Measurements from ENCODE around the gene SMURF2. TPM values are rescaled to one million over a fixed set of nuclear protein-coding genes. Genes with fewer than 3 reads are reported as not detected.

SMURF2 gene
- total RNA-seq, 4 donors from 2014 or later: 30.5 to 52.7 (median 44.1) TPM

GRCh38 chr17:64598672-64599071 is 63.4 kb downstream of the SMURF2 start:
- no peaks in the 10 kb centered on the region for H3K9me3 ChIP-seq
- H3K27me3 ChIP-seq: no peaks in the 10 kb centered on the region
- 82% methylated on average over 2 of the region's 2 CpGs for WGBS
- no peak for TF ChIP-seq POLR2A (IDR thresholded peaks at IDR 0.05; ENCODE audit: low read depth)
- TF ChIP-seq EP300 (IDR thresholded peaks at IDR 0.05): no peak
- no peak for TF ChIP-seq CTCF (IDR thresholded peaks at IDR 0.05)
- no peak for TF ChIP-seq POLR2AphosphoS5 (IDR thresholded peaks at IDR 0.05)
- DNase-seq (ENCODE audit: extremely low spot score): no peak
- peaks cover 0 to 29% (median 19%) of the 10 kb centered on the region in 4 donors for H3K4me1 ChIP-seq
- intact Hi-C loops (cut with DNase I): no loop called here
- no peak overlapping the region for H3K27ac ChIP-seq (replicated peaks in 1 of 4)
- no peak overlapping the region for H3K4me3 ChIP-seq
- H3K36me3 ChIP-seq: peaks cover 0 to 37% (median 19%) of the 10 kb centered on the region in 4 donors

- H3K36me3 ChIP-seq: peaks cover 4 to 54% (median 33%) of the 10 kb centered on the region in 4 donors
- WGBS: 80% methylated on average over 1 of the region's 1 CpG
- TF ChIP-seq CTCF (IDR thresholded peaks at IDR 0.05): no peak
- no peak for TF ChIP-seq POLR2AphosphoS5 (IDR thresholded peaks at IDR 0.05)
- no peak for TF ChIP-seq POLR2A (IDR thresholded peaks at IDR 0.05; ENCODE audit: low read depth)
- TF ChIP-seq EP300 (IDR thresholded peaks at IDR 0.05): no peak
- intact Hi-C loops (cut with DNase I): no loop called here
- H3K27ac ChIP-seq (replicated peaks in 1 of 4): no peak overlapping the region
- H3K27me3 ChIP-seq: no peaks in the 10 kb centered on the region
- H3K4me1 ChIP-seq: peaks cover 0 to 29% (median 9%) of the 10 kb centered on the region in 4 donors
- DNase-seq (ENCODE audit: extremely low spot score): no peak
- no peak overlapping the region for H3K4me3 ChIP-seq
- no peaks in the 10 kb centered on the region for H3K9me3 ChIP-seq
Measured at GRCh38 chr17:64596988-64597387, 65.1 kb downstream of the SMURF2 start.

DNA sequence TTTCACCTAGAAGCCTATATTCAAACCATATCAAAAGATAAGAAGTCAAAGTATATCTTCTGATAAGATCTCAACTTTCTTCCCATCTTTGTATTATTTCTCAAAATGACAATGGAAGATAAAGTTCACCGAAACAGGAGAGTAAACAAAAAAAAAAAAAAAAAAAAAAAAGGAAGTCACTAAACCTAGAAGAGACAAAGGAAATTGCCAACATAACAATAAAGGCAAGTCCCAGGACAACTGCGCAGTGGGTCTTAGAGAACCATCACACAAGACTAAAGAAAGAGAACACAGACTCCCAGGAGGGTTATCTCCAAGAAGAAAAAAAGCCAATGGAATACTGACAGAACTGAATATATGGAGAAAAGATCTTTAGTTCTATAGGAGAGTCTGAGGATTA is 65.7 kb downstream of the SMURF2 start:
- TF ChIP-seq POLR2AphosphoS5 (IDR thresholded peaks at IDR 0.05) (no peak), POLR2A (IDR thresholded peaks at IDR 0.05; ENCODE audit: low read depth) (no peak), EP300 (IDR thresholded peaks at IDR 0.05) (no peak), CTCF (IDR thresholded peaks at IDR 0.05) (no peak)
- Histone ChIP-seq H3K9me3 (no peaks in the 10 kb centered on the region), H3K4me3 (no peak overlapping the region), H3K36me3 (peaks cover 4 to 60% (median 35%) of the 10 kb centered on the region in 4 donors), H3K27me3 (no peaks in the 10 kb centered on the region), H3K4me1 (peaks cover 0 to 29% (median 9%) of the 10 kb centered on the region in 4 donors), H3K27ac (replicated peaks in 1 of 4) (no peak overlapping the region)
- 76% methylated on average over 2 of the region's 2 CpGs for WGBS
- intact Hi-C loops (cut with DNase I): no loop called here
- DNase-seq (ENCODE audit: extremely low spot score): no peak

- DNase-seq (ENCODE audit: extremely low spot score): no peak
- H3K27ac ChIP-seq (replicated peaks in 1 of 4): no peak overlapping the region
- peaks cover 4 to 68% (median 36%) of the 10 kb centered on the region in 4 donors for H3K36me3 ChIP-seq
- TF ChIP-seq EP300 (IDR thresholded peaks at IDR 0.05) (no peak), POLR2AphosphoS5 (IDR thresholded peaks at IDR 0.05) (no peak), CTCF (IDR thresholded peaks at IDR 0.05) (no peak), POLR2A (IDR thresholded peaks at IDR 0.05; ENCODE audit: low read depth) (no peak)
- 100% methylated on average over 1 of the region's 1 CpG for WGBS
- peaks cover 0 to under 1% (median 0%) of the 10 kb centered on the region in 4 donors for H3K4me1 ChIP-seq
- intact Hi-C loops (cut with DNase I): no loop called here
- H3K27me3 ChIP-seq: no peaks in the 10 kb centered on the region
- H3K4me3 ChIP-seq: no peak overlapping the region
- no peaks in the 10 kb centered on the region for H3K9me3 ChIP-seq
Measured at GRCh38 chr17:64591944-64592343, 70.2 kb downstream of the SMURF2 start.

GRCh38 chr17:64585146-64585545 is 77.0 kb downstream of the SMURF2 start:
- no peak for TF ChIP-seq EP300 (IDR thresholded peaks at IDR 0.05)
- no peak for TF ChIP-seq CTCF (IDR thresholded peaks at IDR 0.05)
- TF ChIP-seq POLR2A (IDR thresholded peaks at IDR 0.05; ENCODE audit: low read depth): no peak
- no peak for TF ChIP-seq POLR2AphosphoS5 (IDR thresholded peaks at IDR 0.05)
- no peak for DNase-seq (ENCODE audit: extremely low spot score)
- H3K36me3 ChIP-seq: peaks cover 13 to 54% (median 42%) of the 10 kb centered on the region in 4 donors

More at GRCh38 chr17:64585146-64585545, 77.0 kb downstream of the SMURF2 start:
- Histone ChIP-seq H3K4me3 (no peak overlapping the region), H3K4me1 (peaks cover 0 to 2% (median 0%) of the 10 kb centered on the region in 4 donors), H3K27me3 (no peaks in the 10 kb centered on the region), H3K27ac (replicated peaks in 1 of 4) (no peak overlapping the region), H3K9me3 (no peaks in the 10 kb centered on the region)
- 96% methylated on average over 2 of the region's 2 CpGs for WGBS
- intact Hi-C loops (cut with DNase I): no loop called here

Data from esophagus muscularis mucosa (tissue), 4 donors.